ENCODE measurements around the gene CLDN5. TPM values are rescaled to one million over a fixed set of nuclear protein-coding genes. Genes with fewer than 3 reads are reported as not detected.
A peak's percentile ranks its signal among the peaks of the same experiment; 100 is the strongest.

Gene CLDN5
- total and polyA plus RNA-seq, 2 of the 8 experiments (the other 6 are each of a cell fraction or from before 2014, with no cell fraction given) = 1.2 to 1.6 TPM

GRCh38 chr22:19559324-19559811 is 35.2 kb upstream of the CLDN5 start (continued):
- TF ChIP-seq CHD7 (IDR thresholded peaks at IDR 0.05; ENCODE audit: insufficient replicate concordance, low read length) = no peak
- TF ChIP-seq EGR1 (IDR thresholded peaks at IDR 0.05; ENCODE audit: borderline replicate concordance, low read depth, low read length) = no peak
- peak; percentile 31 to 56 for TF ChIP-seq RAD21 (IDR thresholded peaks at IDR 0.05 in 1 of 2, conservative IDR thresholded peaks at IDR 0.05 in 1 of 2; ENCODE audit: low read depth in 2 of 2, low read length in 2 of 2)
- TF ChIP-seq CTCF (IDR thresholded peaks at IDR 0.05; ENCODE audit: control extremely low read depth in 1 of 3, insufficient read depth in 1 of 3, low read depth in 1 of 3, low read length in 3 of 3) = peak; percentile 21 to 52 (median 50); a peak in 3 of 4 replicates

All from H1 (cell line).